SK-N-MC (cell line): ENCODE measurements around the gene TSNAX.

ENCODE experiments used
- FOXP2 ChIP-seq: optimal IDR thresholded peaks from 2 replicates; pipeline ENCODE3; 2011; ENCODE audit warnings: mild to moderate bottlenecking, moderate library complexity; ENCODE audit not compliant: insufficient read depth; ENCODE audit errors: extremely low read length, control extremely low read depth
- POLR2AphosphoS5 ChIP-seq: IDR thresholded peaks from 2 replicates; pipeline ENCODE4 v1.6.1; 2012; ENCODE audit warnings: mild to moderate bottlenecking, low read depth, low read length, borderline replicate concordance

- no peak for TF ChIP-seq POLR2AphosphoS5
- no peak for TF ChIP-seq FOXP2
These were observed 4.8 kb downstream of the TSNAX start for GRCh38 chr1:231533240-231533639.
